SK-N-SH (cell line): ENCODE data around the gene AKT3. TPM values are rescaled to one million over a fixed set of nuclear protein-coding genes. Genes with fewer than 3 reads are reported as not detected.

ENCODE experiments used
- CTCF ChIA-PET: fragments of 300-600, 350-600 bp; formaldehyde crosslinking; extraction: SDS; loops from one replicate; lab custom pipeline; 2021; lab: Yijun Ruan, JAX
- POLR2A ChIA-PET: fragments of 350-600 bp; sonication (Branson Sonifier 250); formaldehyde crosslinking; extraction: SDS; loops from one replicate; lab custom pipeline; 2020; ENCODE audit warnings: antibody characterized with exemption, inconsistent platforms; lab: Yijun Ruan, JAX
- DNase-seq: peaks from one replicate; pipeline ENCODE4 v3.0.0; 2012
- H2AFZ ChIP-seq: fragments of 200-600 bp; sonication (generic); 2 replicates; pipeline ENCODE4 v1.8.1; 2016; ENCODE audit warnings: antibody characterized with exemption, mild to moderate bottlenecking, low read depth
- H3F3A ChIP-seq: fragments of 200-600 bp; sonication (generic); replicated peaks from 2 replicates; pipeline ENCODE3; 2016; ENCODE audit warnings: antibody characterized with exemption, mild to moderate bottlenecking; ENCODE audit not compliant: insufficient read depth
- H3K27ac ChIP-seq, 2 experiments: fragments of 200-500 bp in 1 of 2; fragments of 200-600 bp in 1 of 2; sonication (Bioruptor generic) in 1 of 2; sonication (generic), shearing (Covaris generic) in 1 of 2; 2 replicates each; pipeline versions ENCODE4 v1.5.1 to v1.6.1; 2014 to 2016; ENCODE audit warnings: low read depth in 2 of 2, inconsistent platforms in 1 of 2, low read length in 1 of 2, mild to moderate bottlenecking in 1 of 2, mixed read lengths in 1 of 2
- H3K27me3 ChIP-seq: fragments of 200-600 bp; sonication (generic), shearing (Covaris generic); 2 replicates; pipeline ENCODE4 v1.6.1; 2016; ENCODE audit warnings: mixed run types; ENCODE audit not compliant: insufficient read depth
- H3K36me3 ChIP-seq, 2 experiments: fragments of 200-500 bp in 1 of 2; fragments of 200-600 bp in 1 of 2; sonication (Bioruptor generic) in 1 of 2; sonication (generic) in 1 of 2; replicated peaks in 1 of 2; 2 replicates each; pipeline versions ENCODE3 to v1.5.1; 2014 to 2016; ENCODE audit warnings: low read length in 1 of 2, mild to moderate bottlenecking in 1 of 2; ENCODE audit not compliant: insufficient read depth in 2 of 2, control insufficient read depth in 1 of 2
- H3K4me1 ChIP-seq, 2 experiments: fragments of 200-500 bp in 1 of 2; fragments of 200-600 bp in 1 of 2; sonication (Bioruptor generic) in 1 of 2; sonication (generic), shearing (Covaris generic) in 1 of 2; 2 replicates each; pipeline versions ENCODE4 v1.5.1 to v1.6.1; 2014 to 2016; ENCODE audit warnings: low read depth in 1 of 2, low read length in 1 of 2, mixed run types in 1 of 2; ENCODE audit not compliant: insufficient read depth in 2 of 2, control insufficient read depth in 1 of 2
- H3K4me2 ChIP-seq: fragments of 200-600 bp; sonication (generic), shearing (Covaris generic); 2 replicates; pipeline ENCODE4 v1.6.1; 2017; ENCODE audit warnings: mixed run types
- H3K4me3 ChIP-seq, 2 experiments: fragments of 200-500 bp in 1 of 2; fragments of 200-600 bp in 1 of 2; sonication (Bioruptor generic) in 1 of 2; sonication (generic), shearing (Covaris generic) in 1 of 2; 2 replicates each; pipeline versions ENCODE4 v1.5.1 to v1.8.1; 2014 to 2016; ENCODE audit warnings: low read depth in 2 of 2, inconsistent platforms in 1 of 2, low read length in 1 of 2, mild to moderate bottlenecking in 1 of 2, mixed read lengths in 1 of 2, moderate library complexity in 1 of 2
- H3K79me2 ChIP-seq: fragments of 200-600 bp; sonication (generic); 2 replicates; pipeline ENCODE4 v1.8.1; 2017; ENCODE audit warnings: mild to moderate bottlenecking; ENCODE audit not compliant: insufficient read depth
- H3K9ac ChIP-seq: fragments of 200-600 bp; sonication (generic); 2 replicates; pipeline ENCODE4 v1.6.1; 2017; ENCODE audit warnings: mixed run types
- H3K9me2 ChIP-seq: fragments of 200-600 bp; sonication (generic); 2 replicates; pipeline ENCODE4 v1.6.1; 2017; ENCODE audit warnings: mixed run types
- H3K9me3 ChIP-seq: fragments of 200-600 bp; sonication (generic); 2 replicates; pipeline ENCODE4 v1.6.1; 2017; ENCODE audit warnings: mixed run types, mild to moderate bottlenecking, moderate library complexity
- H4K20me1 ChIP-seq: fragments of 200-600 bp; sonication (generic); 2 replicates; pipeline ENCODE4 v1.6.1; 2017; ENCODE audit warnings: mild to moderate bottlenecking, mixed run types; ENCODE audit not compliant: insufficient read depth
- CHD2 ChIP-seq: fragments of 150-350 bp; IDR thresholded peaks from 2 replicates; pipeline ENCODE4 v1.6.1; 2018; ENCODE audit warnings: low read length; ENCODE audit not compliant: partially characterized antibody
- CTCF ChIP-seq: fragments of 200-600 bp; sonication (generic); IDR thresholded peaks from 2 replicates; pipeline ENCODE4 v1.6.1; 2017; ENCODE audit warnings: antibody characterized with exemption, mild to moderate bottlenecking, moderate library complexity
- ELF1 ChIP-seq: IDR thresholded peaks from 2 replicates; pipeline ENCODE4 v1.4.0; 2012
- FOSL2 ChIP-seq: IDR thresholded peaks from 2 replicates; pipeline ENCODE4 v1.4.0; 2012; ENCODE audit warnings: low read depth, mild to moderate bottlenecking, moderate library complexity, borderline replicate concordance
- GABPA ChIP-seq: IDR thresholded peaks from 2 replicates; pipeline ENCODE4 v1.4.0; 2012; ENCODE audit warnings: low read depth, mild to moderate bottlenecking
- GATA2 ChIP-seq: sonication (generic); formaldehyde crosslinking; IDR thresholded peaks from 2 replicates; pipeline ENCODE4 v1.5.0; 2020; ENCODE audit warnings: mild to moderate bottlenecking, missing genetic modification reagents
- IRF3 ChIP-seq: fragments of 150-350 bp; IDR thresholded peaks from 2 replicates; pipeline ENCODE4 v1.6.1; 2016; ENCODE audit warnings: mild to moderate bottlenecking, low read depth, low read length
- JUND ChIP-seq: IDR thresholded peaks from 2 replicates; pipeline ENCODE4 v1.4.0; 2012
- MEF2A ChIP-seq: IDR thresholded peaks from 2 replicates; pipeline ENCODE4 v1.4.0; 2012; ENCODE audit warnings: low read depth, borderline replicate concordance
- MXI1 ChIP-seq: IDR thresholded peaks from 2 replicates; pipeline ENCODE4 v1.6.1; 2012; ENCODE audit warnings: mild to moderate bottlenecking, low read depth, low read length, improper control_type of control experiment
- NFIC ChIP-seq: IDR thresholded peaks from 2 replicates; pipeline ENCODE4 v1.4.0; 2012; ENCODE audit warnings: borderline replicate concordance
- NRF1 ChIP-seq: IDR thresholded peaks from 2 replicates; pipeline ENCODE4 v1.6.1; 2012; ENCODE audit warnings: low read depth, mild to moderate bottlenecking, low read length
- PBX3 ChIP-seq: IDR thresholded peaks from 2 replicates; pipeline ENCODE4; 2012
- RAD21 ChIP-seq: IDR thresholded peaks from 2 replicates; pipeline ENCODE4 v1.6.1; 2012; ENCODE audit warnings: mild to moderate bottlenecking, low read length
- RCOR1 ChIP-seq: fragments of 150-350 bp; IDR thresholded peaks from 2 replicates; pipeline ENCODE4 v1.6.1; 2017; ENCODE audit warnings: antibody characterized with exemption, low read length
- RFX5 ChIP-seq: IDR thresholded peaks from 2 replicates; pipeline ENCODE4 v1.6.1; 2012; ENCODE audit warnings: mild to moderate bottlenecking, improper control_type of control experiment, low read length
- TAF1 ChIP-seq: IDR thresholded peaks from 2 replicates; pipeline ENCODE4 v1.6.1; 2012; ENCODE audit warnings: low read depth, mild to moderate bottlenecking, low read length, moderate library complexity, borderline replicate concordance
- TCF12 ChIP-seq: IDR thresholded peaks from 2 replicates; pipeline ENCODE4 v1.4.0; 2012
- USF1 ChIP-seq: IDR thresholded peaks from 2 replicates; pipeline ENCODE4 v1.4.0; 2012; ENCODE audit warnings: low read depth, borderline replicate concordance
- YY1 ChIP-seq: IDR thresholded peaks from 2 replicates; pipeline ENCODE4 v1.4.0; 2012; ENCODE audit warnings: low read depth, mild to moderate bottlenecking
- WGBS: methylation state at CpG from one replicate; pipeline ENCODE4 v1.1.6; 2017; ENCODE audit warnings: low lambda C conversion rate; 5-methylcytosine and 5-hydroxymethylcytosine counted together
- polyA plus RNA-seq, 3 experiments: library from polyadenylated mRNA; depleted of rRNA; stranded (reverse); fragments of >200 nt; gene quantifications; 2 replicates each; pipeline ENCODE4 v1.2.3, GENCODE V29; 2012
- TF ChIP-seq, protein P1 (sequence below): IDR thresholded peaks from 2 replicates; pipeline ENCODE4 v1.6.1; 2012; ENCODE audit warnings: mild to moderate bottlenecking, low read depth, low read length, moderate library complexity
- TF ChIP-seq, protein P2 (sequence below): IDR thresholded peaks from 2 replicates; pipeline ENCODE4 v1.4.0; 2012; ENCODE audit warnings: low read depth

The AKT3 gene
- polyA plus RNA-seq, 1 of the 3 experiments (the other 2 are of a cell fraction) = 12.7 TPM

- TF ChIP-seq, protein P1, sequence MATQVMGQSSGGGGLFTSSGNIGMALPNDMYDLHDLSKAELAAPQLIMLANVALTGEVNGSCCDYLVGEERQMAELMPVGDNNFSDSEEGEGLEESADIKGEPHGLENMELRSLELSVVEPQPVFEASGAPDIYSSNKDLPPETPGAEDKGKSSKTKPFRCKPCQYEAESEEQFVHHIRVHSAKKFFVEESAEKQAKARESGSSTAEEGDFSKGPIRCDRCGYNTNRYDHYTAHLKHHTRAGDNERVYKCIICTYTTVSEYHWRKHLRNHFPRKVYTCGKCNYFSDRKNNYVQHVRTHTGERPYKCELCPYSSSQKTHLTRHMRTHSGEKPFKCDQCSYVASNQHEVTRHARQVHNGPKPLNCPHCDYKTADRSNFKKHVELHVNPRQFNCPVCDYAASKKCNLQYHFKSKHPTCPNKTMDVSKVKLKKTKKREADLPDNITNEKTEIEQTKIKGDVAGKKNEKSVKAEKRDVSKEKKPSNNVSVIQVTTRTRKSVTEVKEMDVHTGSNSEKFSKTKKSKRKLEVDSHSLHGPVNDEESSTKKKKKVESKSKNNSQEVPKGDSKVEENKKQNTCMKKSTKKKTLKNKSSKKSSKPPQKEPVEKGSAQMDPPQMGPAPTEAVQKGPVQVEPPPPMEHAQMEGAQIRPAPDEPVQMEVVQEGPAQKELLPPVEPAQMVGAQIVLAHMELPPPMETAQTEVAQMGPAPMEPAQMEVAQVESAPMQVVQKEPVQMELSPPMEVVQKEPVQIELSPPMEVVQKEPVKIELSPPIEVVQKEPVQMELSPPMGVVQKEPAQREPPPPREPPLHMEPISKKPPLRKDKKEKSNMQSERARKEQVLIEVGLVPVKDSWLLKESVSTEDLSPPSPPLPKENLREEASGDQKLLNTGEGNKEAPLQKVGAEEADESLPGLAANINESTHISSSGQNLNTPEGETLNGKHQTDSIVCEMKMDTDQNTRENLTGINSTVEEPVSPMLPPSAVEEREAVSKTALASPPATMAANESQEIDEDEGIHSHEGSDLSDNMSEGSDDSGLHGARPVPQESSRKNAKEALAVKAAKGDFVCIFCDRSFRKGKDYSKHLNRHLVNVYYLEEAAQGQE = no peak
- no peak for TF ChIP-seq FOSL2
- TF ChIP-seq RAD21 = no peak
- TF ChIP-seq IRF3 = no peak
- TF ChIP-seq TCF12 = peak; percentile 85
- TF ChIP-seq TAF1 = no peak
- peak; percentile 43; the same call in 1 of the 2 replicates for TF ChIP-seq JUND
- no peak for TF ChIP-seq YY1
- TF ChIP-seq GABPA = no peak
Observed at GRCh38 chr1:243513726-243514491, 336.1 kb downstream of the AKT3 start (continued).

DNA sequence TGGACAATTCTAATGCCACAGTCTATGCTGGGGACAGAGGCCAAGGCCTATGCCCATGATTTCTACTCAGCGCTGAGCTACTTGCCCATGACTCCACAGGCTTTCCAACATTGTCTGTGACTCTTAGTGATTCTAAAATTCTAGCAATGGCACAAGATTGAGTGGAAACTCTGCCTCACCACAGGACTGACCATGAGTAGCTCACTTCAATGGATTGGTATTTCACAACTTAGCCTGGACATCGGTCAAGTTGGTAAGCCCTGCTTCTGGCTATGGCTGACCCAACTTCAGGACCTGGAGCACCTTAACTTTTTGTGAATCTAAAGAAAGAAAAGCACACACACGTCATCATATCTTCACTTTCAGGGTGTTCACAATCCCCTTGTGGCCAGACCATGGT, 339.1 kb downstream of the AKT3 start:
- Histone ChIP-seq H3K9me3 (no peaks in the 10 kb centered on the region), H3K27ac (no peak overlapping the region), H2AFZ (no peak overlapping the region), H3K9me2 (no peaks in the 10 kb centered on the region), H3F3A (no peaks in the 10 kb centered on the region), H3K27me3 (no peaks in the 10 kb centered on the region), H3K4me3 (no peak overlapping the region), H3K36me3 (peaks cover 16 to 34% of the 10 kb centered on the region in 2 experiments), H3K4me1 (peaks cover 4% of the 10 kb centered on the region in 2 experiments; a peak in 2 of 4 replicates), H3K9ac (no peak overlapping the region), H4K20me1 (no peaks in the 10 kb centered on the region), H3K4me2 (no peak overlapping the region), H3K79me2 (no peaks in the 10 kb centered on the region)
- DNase-seq = no peak
- POLR2A ChIA-PET = no interaction called here
- 96% methylated on average over 3 of the region's 3 CpGs for WGBS
- CTCF ChIA-PET = no interaction called here
- TF ChIP-seq CTCF (no peak), IRF3 (no peak), MXI1 (no peak), GATA2 (CRISPR knock-in tag) (no peak), RCOR1 (no peak), NFIC (no peak), ELF1 (no peak), YY1 (no peak), RFX5 (no peak), TAF1 (no peak), TCF12 (no peak), MEF2A (no peak), USF1 (no peak), PBX3 (no peak), CHD2 (no peak), RAD21 (no peak), NRF1 (no peak)
- TF ChIP-seq, protein P2, sequence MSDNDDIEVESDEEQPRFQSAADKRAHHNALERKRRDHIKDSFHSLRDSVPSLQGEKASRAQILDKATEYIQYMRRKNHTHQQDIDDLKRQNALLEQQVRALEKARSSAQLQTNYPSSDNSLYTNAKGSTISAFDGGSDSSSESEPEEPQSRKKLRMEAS = no peak
